Esophagus mucosa (tissue), 1 donor: ENCODE measurements around the gene DIP2B. TPM values are rescaled to one million over a fixed set of nuclear protein-coding genes. Genes with fewer than 3 reads are reported as not detected.
A peak's percentile ranks its signal among the peaks of the same experiment; 100 is the strongest.
"Not testable (repeated sequence)": the region's sequence is repeated elsewhere in the genome, so short reads cannot be mapped to it uniquely, and the experiment has no call there.

Source experiments
- ATAC-seq: fragments of 200-7000 bp; cut with Tn5 transposase; one replicate; pipeline ENCODE4 v1.9.1; 2020
- total RNA-seq: library from RNA; stranded (reverse); gene quantifications from one replicate; pipeline ENCODE4 v1.2.4, GENCODE V29; 2023
- donor health status: DM: yes; HTN: yes; CAD: no.

DIP2B gene
- total RNA-seq, 1 donor from 2014 or later: 35.3 TPM

- not testable (repeated sequence) for ATAC-seq
Measured at GRCh38 chr12:50521781-50522180, 17.0 kb downstream of the DIP2B start.

- no peak for ATAC-seq
Measured at GRCh38 chr12:50523772-50524171, 19.0 kb downstream of the DIP2B start.

GRCh38 chr12:50524621-50525020 lies 19.8 kb downstream of the DIP2B start:
- no peak for ATAC-seq

- no peak for ATAC-seq
Measured at GRCh38 chr12:50525422-50525821, 20.6 kb downstream of the DIP2B start.

GRCh38 chr12:50527359-50527726 lies 22.6 kb downstream of the DIP2B start:
- no peak for ATAC-seq

GRCh38 chr12:50528800-50529199 lies 24.0 kb downstream of the DIP2B start:
- ATAC-seq: no peak

GRCh38 chr12:50529345-50529744 lies 24.6 kb downstream of the DIP2B start:
- ATAC-seq: no peak

- ATAC-seq: no peak
Measured at GRCh38 chr12:50530532-50530931, 25.7 kb downstream of the DIP2B start.

- no peak for ATAC-seq
Measured at GRCh38 chr12:50533203-50533584, 28.4 kb downstream of the DIP2B start.

GRCh38 chr12:50533971-50534370 lies 29.2 kb downstream of the DIP2B start:
- no peak for ATAC-seq

- no peak for ATAC-seq
Measured at GRCh38 chr12:50536831-50537537, 32.2 kb downstream of the DIP2B start.

- peak; percentile 74 for ATAC-seq
Measured at GRCh38 chr12:50537538-50537919, 32.7 kb downstream of the DIP2B start.

- no peak for ATAC-seq
Measured at GRCh38 chr12:50538182-50538581, 33.4 kb downstream of the DIP2B start.

GRCh38 chr12:50541139-50541538 lies 36.4 kb downstream of the DIP2B start:
- no peak for ATAC-seq

- peak; percentile 95 for ATAC-seq
Measured at GRCh38 chr12:50542448-50542847, 37.7 kb downstream of the DIP2B start.

- ATAC-seq: not testable (repeated sequence)
Measured at GRCh38 chr12:50543188-50543587, 38.4 kb downstream of the DIP2B start.

GRCh38 chr12:50545213-50545612 lies 40.4 kb downstream of the DIP2B start:
- no peak for ATAC-seq

- ATAC-seq: peak; percentile 18
Measured at GRCh38 chr12:50545786-50546185, 41.0 kb downstream of the DIP2B start.

- no peak for ATAC-seq
Measured at GRCh38 chr12:50546441-50547318, 41.9 kb downstream of the DIP2B start.

- ATAC-seq: no peak
Measured at GRCh38 chr12:50547742-50548141, 43.0 kb downstream of the DIP2B start.

GRCh38 chr12:50549885-50550284 lies 45.1 kb downstream of the DIP2B start:
- ATAC-seq: no peak

GRCh38 chr12:50550530-50551223 lies 45.9 kb downstream of the DIP2B start:
- peak; percentile 94 for ATAC-seq

- no peak for ATAC-seq
Measured at GRCh38 chr12:50551866-50552265, 47.1 kb downstream of the DIP2B start.
